WTC11 (cell line): ENCODE measurements around the gene CAMK2A. TPM values are rescaled to one million over a fixed set of nuclear protein-coding genes. Genes with fewer than 3 reads are reported as not detected.

Source experiments
- ATAC-seq: fragments of 200-7000 bp; cut with Tn5 transposase; 2 replicates; pipeline ENCODE4 v1.10.0; 2021; ENCODE audit warnings: mild to moderate bottlenecking, moderate library complexity
- CTCF ChIA-PET: fragments of 300-600 bp; sonication (Branson Sonifier 250); formaldehyde crosslinking; loops from one replicate; lab custom pipeline; 2021; ENCODE audit warnings: antibody characterized with exemption; lab: Charles Lee
- POLR2A ChIA-PET: fragments of 350-600 bp; sonication (Branson Sonifier 250); formaldehyde crosslinking; loops from one replicate; lab custom pipeline; 2021; ENCODE audit warnings: antibody characterized with exemption; lab: Charles Lee
- DNase-seq: peaks from one replicate; pipeline ENCODE4 v3.0.0; 2021; ENCODE audit warnings: low spot score
- H3K27ac Mint-ChIP-seq: 2 replicates; pipeline ENCODE4 v1.8.0; 2021; ENCODE audit warnings: mixed read lengths
- H3K27me3 Mint-ChIP-seq: 2 replicates; pipeline ENCODE4 v1.8.0; 2021; ENCODE audit warnings: low read depth, mild to moderate bottlenecking, moderate library complexity, mixed read lengths
- H3K36me3 Mint-ChIP-seq: 2 replicates; pipeline ENCODE4 v1.8.0; 2021; ENCODE audit warnings: mixed read lengths
- H3K4me1 Mint-ChIP-seq: 2 replicates; pipeline ENCODE4 v1.8.0; 2022; ENCODE audit warnings: mixed read lengths
- H3K4me3 Mint-ChIP-seq: 2 replicates; pipeline ENCODE4 v1.8.0; 2021; ENCODE audit warnings: mild to moderate bottlenecking, moderate library complexity, mixed read lengths
- H3K9me3 Mint-ChIP-seq: 2 replicates; pipeline ENCODE4 v1.8.0; 2021; ENCODE audit warnings: mixed read lengths
- ATF2 ChIP-seq: sonication (generic); formaldehyde crosslinking; IDR thresholded peaks from 2 replicates; pipeline ENCODE4 v1.8.1; 2022; ENCODE audit warnings: low read depth, missing genetic modification reagents, borderline replicate concordance
- ATF3 ChIP-seq: sonication (generic); formaldehyde crosslinking; conservative IDR thresholded peaks from 2 replicates; pipeline ENCODE4 v1.8.1; 2022; ENCODE audit warnings: mild to moderate bottlenecking, missing genetic modification reagents
- ELF4 ChIP-seq: sonication (generic); formaldehyde crosslinking; IDR thresholded peaks from 2 replicates; pipeline ENCODE4 v1.8.1; 2022; ENCODE audit warnings: low read depth, mild to moderate bottlenecking, moderate library complexity, missing genetic modification reagents
- ETV6 ChIP-seq: sonication (generic); formaldehyde crosslinking; IDR thresholded peaks from 2 replicates; pipeline ENCODE4 v1.8.1; 2022; ENCODE audit warnings: mild to moderate bottlenecking, missing genetic modification reagents
- GRHL2 ChIP-seq: fragments of 250-450 bp; sonication (Bioruptor Pico); IDR thresholded peaks from 2 replicates; pipeline ENCODE4 v1.8.0; 2022; ENCODE audit warnings: mild to moderate bottlenecking, moderate library complexity; ENCODE audit not compliant: insufficient replicate concordance, severe bottlenecking
- HMGA2 ChIP-seq: fragments of 250-450 bp; sonication (Bioruptor Pico); IDR thresholded peaks from 2 replicates; pipeline ENCODE4 v1.4.0; 2021; ENCODE audit warnings: mild to moderate bottlenecking, moderate library complexity
- JAZF1 ChIP-seq: fragments of 250-450 bp; sonication (Bioruptor Pico); IDR thresholded peaks from 2 replicates; pipeline ENCODE4 v1.9.0; 2021; ENCODE audit warnings: moderate library complexity, mild to moderate bottlenecking, inconsistent platforms
- JUN ChIP-seq: sonication (generic); formaldehyde crosslinking; IDR thresholded peaks from 2 replicates; pipeline ENCODE4 v1.8.0; 2023; ENCODE audit warnings: mild to moderate bottlenecking, missing genetic modification reagents
- MAX ChIP-seq: sonication (generic); formaldehyde crosslinking; IDR thresholded peaks from 2 replicates; pipeline ENCODE4 v1.8.0; 2022; ENCODE audit warnings: mild to moderate bottlenecking, missing genetic modification reagents
- NR3C1 ChIP-seq: sonication (generic); formaldehyde crosslinking; conservative IDR thresholded peaks from 2 replicates; pipeline ENCODE4 v1.8.1; 2023; ENCODE audit warnings: low read depth, mild to moderate bottlenecking, missing genetic modification reagents
- SOX15 ChIP-seq: fragments of 250-450 bp; sonication (Bioruptor Pico); IDR thresholded peaks from 2 replicates; pipeline ENCODE4 v1.9.0; 2021; ENCODE audit warnings: mild to moderate bottlenecking
- STAT6 ChIP-seq: sonication (generic); formaldehyde crosslinking; conservative IDR thresholded peaks from 2 replicates; pipeline ENCODE4 v1.8.1; 2023; ENCODE audit warnings: mild to moderate bottlenecking, low read depth, missing genetic modification reagents, moderate library complexity
- USF2 ChIP-seq: sonication (generic); formaldehyde crosslinking; IDR thresholded peaks from 2 replicates; pipeline ENCODE4 v1.8.1; 2023; ENCODE audit warnings: mild to moderate bottlenecking, missing genetic modification reagents, moderate library complexity
- ZBTB43 ChIP-seq: sonication (generic); formaldehyde crosslinking; IDR thresholded peaks from 2 replicates; pipeline ENCODE4 v1.8.1; 2023; ENCODE audit warnings: mild to moderate bottlenecking, missing genetic modification reagents
- ZNF121 ChIP-seq: sonication (generic); formaldehyde crosslinking; IDR thresholded peaks from 2 replicates; pipeline ENCODE4 v1.8.0; 2023; ENCODE audit warnings: missing genetic modification reagents
- ZNF219 ChIP-seq: sonication (generic); formaldehyde crosslinking; IDR thresholded peaks from 2 replicates; pipeline ENCODE4 v1.8.0; 2023; ENCODE audit warnings: missing genetic modification reagents, mild to moderate bottlenecking, borderline replicate concordance
- ZNF317 ChIP-seq: sonication (generic); formaldehyde crosslinking; IDR thresholded peaks from 2 replicates; pipeline ENCODE4 v1.8.1; 2023; ENCODE audit warnings: low read depth, mild to moderate bottlenecking, moderate library complexity, missing genetic modification reagents, borderline replicate concordance
- ZNF396 ChIP-seq: fragments of 250-450 bp; sonication (Bioruptor Pico); IDR thresholded peaks from 2 replicates; pipeline ENCODE4 v1.8.0; 2021; ENCODE audit warnings: mild to moderate bottlenecking, moderate library complexity, borderline replicate concordance
- total RNA-seq: library from RNA; stranded (reverse); gene quantifications from 3 replicates; pipeline ENCODE4 v1.2.3, GENCODE V29; 2021
- TF ChIP-seq, protein P1 (sequence below): sonication (generic); formaldehyde crosslinking; IDR thresholded peaks from 2 replicates; pipeline ENCODE4 v1.8.1; 2023; ENCODE audit warnings: mild to moderate bottlenecking, missing genetic modification reagents, moderate library complexity
- TF ChIP-seq, protein P2 (sequence below): fragments of 250-450 bp; sonication (Bioruptor Pico); IDR thresholded peaks from 2 replicates; pipeline ENCODE4 v1.9.0; 2021; ENCODE audit warnings: moderate library complexity, mild to moderate bottlenecking, inconsistent platforms, borderline replicate concordance

CAMK2A gene
- total RNA-seq, 1 experiment from 2014 or later = 0.13 TPM

DNA sequence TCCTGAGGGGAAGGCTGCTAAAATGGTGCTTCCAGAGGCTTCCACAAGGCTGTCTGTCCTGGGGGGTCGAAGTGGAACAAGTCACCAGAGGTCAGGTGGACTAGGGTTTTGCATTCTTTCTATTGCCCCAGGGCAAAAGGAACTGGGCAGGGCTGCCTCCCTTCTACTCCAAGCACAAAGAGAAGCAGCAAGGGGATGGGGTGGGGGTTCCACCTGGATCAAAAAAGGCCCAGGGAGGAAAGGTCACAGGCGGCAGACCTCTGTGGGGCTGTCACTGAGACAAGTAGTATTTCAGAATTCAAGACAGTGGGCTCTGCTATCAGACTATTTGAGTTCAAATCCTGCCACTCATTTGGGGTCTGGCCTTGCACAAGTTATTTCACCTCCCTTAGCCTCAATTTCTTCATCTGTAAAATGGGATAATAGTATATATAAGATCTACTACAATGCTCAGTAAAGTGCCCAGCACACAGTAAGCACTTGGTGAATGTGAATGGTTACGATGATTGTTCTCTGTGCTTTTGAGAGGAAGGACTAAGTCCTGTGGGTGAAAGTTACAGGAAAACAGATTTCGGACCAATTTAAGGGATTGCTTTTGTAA is 15.0 kb upstream of the CAMK2A start (continued):
- TF ChIP-seq ZNF317 (CRISPR knock-in tag) = no peak
- no peak for TF ChIP-seq HMGA2
- no peak for TF ChIP-seq ZBTB43 (CRISPR knock-in tag)
- no peak for TF ChIP-seq NR3C1

- DNase-seq (no peak), ATAC-seq (no peak)
- Mint-ChIP-seq H3K27ac (peak overlapping the region; percentile 84), H3K36me3 (no peaks in the 10 kb centered on the region), H3K9me3 (no peaks in the 10 kb centered on the region), H3K4me1 (peaks cover 62% of the 10 kb centered on the region), H3K4me3 (peak overlapping the region; percentile 88), H3K27me3 (peaks cover 17% of the 10 kb centered on the region)
- CTCF ChIA-PET = interaction anchor here (0.6 to 2.6 kb wide), 10 partner anchors 7 to 92 kb away, joined by 3 to 32 read pairs (median 6); partner anchors contain the start of gene CAMK2A
- POLR2A ChIA-PET = interaction anchor here (2.0 kb wide), 1 partner anchor 13 kb away, joined by 5 read pairs; no protein-coding TSS in a partner anchor
- TF ChIP-seq ZNF219 (CRISPR knock-in tag) = no peak
- TF ChIP-seq MAX (CRISPR knock-in tag) = no peak
- TF ChIP-seq, protein P1, sequence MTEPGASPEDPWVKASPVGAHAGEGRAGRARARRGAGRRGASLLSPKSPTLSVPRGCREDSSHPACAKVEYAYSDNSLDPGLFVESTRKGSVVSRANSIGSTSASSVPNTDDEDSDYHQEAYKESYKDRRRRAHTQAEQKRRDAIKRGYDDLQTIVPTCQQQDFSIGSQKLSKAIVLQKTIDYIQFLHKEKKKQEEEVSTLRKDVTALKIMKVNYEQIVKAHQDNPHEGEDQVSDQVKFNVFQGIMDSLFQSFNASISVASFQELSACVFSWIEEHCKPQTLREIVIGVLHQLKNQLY = no peak
- TF ChIP-seq ZNF121 (CRISPR knock-in tag) = peak; percentile 50; the same call in 1 of the 2 replicates
- no peak for TF ChIP-seq ZNF396 (CRISPR knock-in tag)
- TF ChIP-seq ZNF317 (CRISPR knock-in tag) = no peak
- TF ChIP-seq, protein P2, sequence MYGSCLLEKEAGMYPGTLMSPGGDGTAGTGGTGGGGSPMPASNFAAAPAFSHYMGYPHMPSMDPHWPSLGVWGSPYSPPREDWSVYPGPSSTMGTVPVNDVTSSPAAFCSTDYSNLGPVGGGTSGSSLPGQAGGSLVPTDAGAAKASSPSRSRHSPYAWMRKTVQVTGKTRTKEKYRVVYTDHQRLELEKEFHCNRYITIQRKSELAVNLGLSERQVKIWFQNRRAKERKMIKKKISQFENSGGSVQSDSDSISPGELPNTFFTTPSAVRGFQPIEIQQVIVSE = no peak
Measured at GRCh38 chr5:150303660-150304386, 14.2 kb upstream of the CAMK2A start.

DNA sequence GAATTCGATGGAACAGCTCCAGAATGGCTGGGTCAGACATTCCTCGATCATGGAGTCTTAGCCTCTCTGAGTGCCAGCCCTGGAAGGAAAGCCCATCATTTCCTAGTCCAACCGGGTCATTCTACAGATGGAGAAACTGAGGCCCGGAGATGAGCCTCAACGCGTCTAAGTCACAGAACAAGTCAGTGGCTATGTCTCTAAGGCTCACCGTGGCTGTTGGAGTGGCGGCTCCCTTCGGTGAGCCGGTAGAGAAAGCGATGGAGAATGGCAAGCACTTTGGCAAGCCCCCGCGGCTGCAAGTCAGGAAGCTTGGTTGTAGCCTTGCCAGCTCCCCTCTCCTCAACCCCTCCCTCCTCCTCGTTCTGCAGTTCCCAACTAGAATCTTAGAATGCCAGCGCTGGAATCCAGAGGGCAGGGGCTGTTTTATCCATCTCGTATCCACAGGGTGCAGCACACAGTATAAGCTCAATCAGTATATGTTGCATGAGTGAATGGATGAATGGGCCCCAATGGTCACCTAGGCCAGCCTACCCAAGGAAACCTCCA is 13.6 kb upstream of the CAMK2A start:
- TF ChIP-seq JUN (CRISPR knock-in tag) (no peak), ELF4 (CRISPR knock-in tag) (no peak), GRHL2 (no peak), ATF2 (CRISPR knock-in tag) (no peak), ZNF317 (CRISPR knock-in tag) (no peak), USF2 (no peak; the same call in 1 of the 2 replicates), STAT6 (no peak), SOX15 (no peak), ATF3 (CRISPR knock-in tag) (no peak), ETV6 (CRISPR knock-in tag) (no peak), JAZF1 (CRISPR knock-in tag) (no peak)
- Mint-ChIP-seq H3K27ac (peak overlapping the region; percentile 84), H3K9me3 (no peaks in the 10 kb centered on the region), H3K4me3 (peak overlapping the region; percentile 88), H3K4me1 (peaks cover 62% of the 10 kb centered on the region), H3K27me3 (peaks cover 17% of the 10 kb centered on the region), H3K36me3 (no peaks in the 10 kb centered on the region)
- ATAC-seq (peak; percentile 14), DNase-seq (peak; percentile 40)
- POLR2A ChIA-PET = interaction anchor here (0.5 to 2.0 kb wide), 2 partner anchors 14 to 173 kb away, joined by 3 to 5 read pairs; no protein-coding TSS in a partner anchor
- CTCF ChIA-PET = interaction anchor here (0.5 to 2.6 kb wide), 19 partner anchors 8 to 165 kb away, joined by 3 to 32 read pairs (median 5); partner anchors contain the start of genes CAMK2A and TCOF1
